Stomach (tissue), 4 donors: ENCODE results near the gene VIPAS39.

Experiments
- CTCF ChIP-seq, 7 experiments: fragments of 450-650 bp in 4 of 7; fragments of 200-600 bp in 3 of 7; sonication (generic) in 3 of 7; IDR thresholded peaks; one replicate each; pipeline ENCODE4 v1.5.1; 2016 to 2019; ENCODE audit warnings: antibody characterized with exemption in 7 of 7, control low read depth in 2 of 7, mild to moderate bottlenecking in 1 of 7
- POLR2A ChIP-seq, 4 donors: fragments of 450-650 bp; IDR thresholded peaks; one replicate each; pipeline ENCODE4 v1.6.1; 2016; ENCODE audit warnings: antibody characterized with exemption in 4 of 4, control low read depth in 2 of 4, mild to moderate bottlenecking in 1 of 4, moderate library complexity in 1 of 4

GRCh38 chr14:77475432-77476115 is 18.2 kb upstream of the VIPAS39 start:
- TF ChIP-seq CTCF (IDR thresholded peaks at IDR 0.05): no peak
- no peak for TF ChIP-seq POLR2A (IDR thresholded peaks at IDR 0.05)
